ENCODE measurements around the gene RNF111.
"Not testable (repeated sequence)": the region's sequence is repeated elsewhere in the genome, so short reads cannot be mapped to it uniquely, and the experiment has no call there.

RNF111 gene

DNA sequence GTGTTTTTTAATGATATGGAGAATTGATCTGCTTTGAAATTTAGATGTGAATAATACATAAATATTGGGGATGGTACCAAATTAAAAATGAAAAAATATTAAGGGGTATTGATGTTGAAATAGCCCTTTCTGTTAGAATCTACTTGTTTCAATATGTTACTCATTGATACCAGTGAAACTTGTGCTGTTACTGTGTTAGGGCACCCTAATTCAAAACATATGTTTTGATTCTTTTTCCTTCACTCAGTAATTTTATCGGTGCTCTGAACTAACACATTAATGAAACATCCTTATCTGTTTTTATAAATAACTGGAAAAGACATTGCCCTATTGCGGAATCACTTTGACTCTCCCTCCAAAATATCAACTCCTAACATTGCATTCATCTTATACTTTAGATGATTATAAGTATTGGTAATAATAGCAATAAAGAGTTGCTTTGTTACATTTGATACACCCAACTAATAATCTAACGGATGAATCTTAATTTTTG is 65.5 kb downstream of the RNF111 start:
- in situ Hi-C loops (cut with MboI; ENCODE audit: low sequenced_read_pairs) = no loop called here

GRCh38 chr15:59053482-59053881 is 66.0 kb downstream of the RNF111 start:
- in situ Hi-C loops (cut with MboI; ENCODE audit: low sequenced_read_pairs) = no loop called here

DNA sequence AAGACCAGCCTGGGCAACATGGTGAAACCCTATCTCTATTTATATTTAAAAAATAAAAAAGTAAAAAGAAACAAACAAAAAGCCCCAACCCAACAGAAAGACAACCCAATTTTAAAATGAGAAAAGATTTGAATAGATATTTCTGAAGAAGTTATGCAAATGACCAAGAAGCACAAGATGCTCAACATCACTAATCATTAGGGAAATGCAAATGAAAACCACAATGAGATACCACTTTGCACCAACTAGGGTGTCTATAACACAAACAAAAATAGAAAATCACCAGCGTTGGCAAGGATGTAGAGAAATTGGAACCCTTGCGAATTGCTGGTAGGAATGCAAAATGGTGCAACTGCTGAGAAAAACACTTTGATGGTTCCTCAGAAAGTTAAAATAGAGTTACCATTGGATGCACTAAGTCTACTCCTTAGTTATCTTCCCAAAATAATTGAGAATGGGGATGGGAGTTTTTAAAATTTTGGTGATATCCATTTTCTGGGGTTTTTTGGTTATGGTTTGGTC is 71.7 kb downstream of the RNF111 start:
- in situ Hi-C loops (cut with MboI; ENCODE audit: low sequenced_read_pairs) = no loop called here

DNA sequence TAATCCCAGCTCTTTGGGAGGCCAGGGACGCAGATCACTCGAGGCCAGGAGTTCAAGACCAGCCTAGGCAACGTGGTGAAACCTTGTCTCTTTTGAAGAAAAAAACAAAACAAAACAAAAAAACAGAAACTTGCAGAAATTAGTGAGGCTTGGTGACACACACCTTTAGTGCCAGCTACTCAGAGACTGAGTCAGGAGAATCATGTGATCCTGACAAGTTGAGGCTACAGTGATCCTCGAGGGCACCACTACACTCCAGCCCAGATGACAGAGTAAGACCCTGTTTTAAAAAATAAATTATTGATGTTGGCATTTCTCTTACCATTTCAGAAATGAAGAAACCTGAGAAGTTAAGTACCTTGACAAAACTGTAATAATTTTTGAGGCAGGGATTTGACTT is 72.9 kb downstream of the RNF111 start:
- in situ Hi-C loops (cut with MboI; ENCODE audit: low sequenced_read_pairs) = no loop called here

GRCh38 chr15:59063042-59063441 is 75.6 kb downstream of the RNF111 start:
- in situ Hi-C loops (cut with MboI; ENCODE audit: low sequenced_read_pairs) = no loop called here

DNA sequence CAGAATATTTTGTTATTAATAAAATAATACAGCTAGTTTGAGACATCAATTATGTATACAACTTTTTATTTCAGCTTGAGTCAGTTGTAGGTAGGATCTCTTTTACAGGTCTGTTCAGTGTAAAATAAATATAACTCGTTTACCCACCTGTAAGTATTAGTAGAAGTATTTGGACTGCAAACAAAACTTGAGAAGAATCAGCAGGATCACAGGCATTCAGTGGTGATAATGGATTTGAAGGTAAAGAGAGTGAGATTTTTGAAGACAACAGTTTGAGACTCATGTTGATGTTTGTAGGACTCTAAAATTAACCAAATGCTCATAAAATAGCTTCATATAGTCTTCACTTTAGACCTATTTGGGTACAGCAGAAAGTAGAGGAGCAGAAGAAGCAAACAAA is 82.0 kb downstream of the RNF111 start:
- in situ Hi-C loops (cut with MboI; ENCODE audit: low sequenced_read_pairs) = no loop called here

GRCh38 chr15:59074607-59075006 is 87.1 kb downstream of the RNF111 start:
- in situ Hi-C loops (cut with MboI; ENCODE audit: low sequenced_read_pairs) = no loop called here

- in situ Hi-C loops (cut with MboI; ENCODE audit: low sequenced_read_pairs) = no loop called here
Observed at GRCh38 chr15:59087731-59088130, 100.3 kb downstream of the RNF111 start.

DNA sequence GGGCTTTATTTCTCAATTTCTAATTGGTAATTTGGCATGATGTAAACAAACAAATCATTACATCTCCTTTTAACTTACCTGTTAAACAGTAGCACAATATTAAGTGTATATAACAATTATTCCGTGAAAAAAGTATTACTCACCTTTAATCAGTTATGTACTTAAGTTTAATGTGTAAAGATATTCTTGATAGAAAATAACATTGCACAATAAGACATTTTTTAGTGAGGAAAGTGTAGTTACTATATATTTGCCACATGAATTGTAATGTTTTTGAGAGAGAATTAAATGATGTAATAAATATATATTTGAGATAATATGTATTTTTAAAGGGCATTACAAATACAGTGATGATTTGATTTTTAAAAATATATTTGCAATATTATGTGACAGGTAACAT is 106.6 kb downstream of the RNF111 start:
- in situ Hi-C loops (cut with MboI; ENCODE audit: low sequenced_read_pairs) = no loop called here

- in situ Hi-C loops (cut with MboI; ENCODE audit: low sequenced_read_pairs) = no loop called here
Observed at GRCh38 chr15:59096429-59096828, 109.0 kb downstream of the RNF111 start.

GRCh38 chr15:59099162-59099685 is 111.8 kb downstream of the RNF111 start:
- in situ Hi-C loops (cut with MboI; ENCODE audit: low sequenced_read_pairs) = no loop called here

DNA sequence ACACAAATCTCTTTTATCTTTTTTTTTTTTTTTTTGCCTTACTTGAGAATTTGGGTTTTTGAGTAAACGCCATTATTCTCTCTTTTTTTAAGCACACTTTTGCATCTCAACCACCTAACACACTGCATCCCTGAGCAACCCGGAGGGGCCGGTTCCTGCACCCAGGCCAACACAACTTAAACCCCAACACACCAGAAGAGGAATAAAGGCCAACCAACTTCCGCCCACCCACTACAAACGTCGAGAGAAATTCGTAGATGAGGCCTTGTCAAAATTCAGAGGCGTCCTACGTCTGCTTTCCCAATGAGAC is 117.1 kb downstream of the RNF111 start:
- in situ Hi-C loops (cut with MboI; ENCODE audit: low sequenced_read_pairs) = no loop called here

DNA sequence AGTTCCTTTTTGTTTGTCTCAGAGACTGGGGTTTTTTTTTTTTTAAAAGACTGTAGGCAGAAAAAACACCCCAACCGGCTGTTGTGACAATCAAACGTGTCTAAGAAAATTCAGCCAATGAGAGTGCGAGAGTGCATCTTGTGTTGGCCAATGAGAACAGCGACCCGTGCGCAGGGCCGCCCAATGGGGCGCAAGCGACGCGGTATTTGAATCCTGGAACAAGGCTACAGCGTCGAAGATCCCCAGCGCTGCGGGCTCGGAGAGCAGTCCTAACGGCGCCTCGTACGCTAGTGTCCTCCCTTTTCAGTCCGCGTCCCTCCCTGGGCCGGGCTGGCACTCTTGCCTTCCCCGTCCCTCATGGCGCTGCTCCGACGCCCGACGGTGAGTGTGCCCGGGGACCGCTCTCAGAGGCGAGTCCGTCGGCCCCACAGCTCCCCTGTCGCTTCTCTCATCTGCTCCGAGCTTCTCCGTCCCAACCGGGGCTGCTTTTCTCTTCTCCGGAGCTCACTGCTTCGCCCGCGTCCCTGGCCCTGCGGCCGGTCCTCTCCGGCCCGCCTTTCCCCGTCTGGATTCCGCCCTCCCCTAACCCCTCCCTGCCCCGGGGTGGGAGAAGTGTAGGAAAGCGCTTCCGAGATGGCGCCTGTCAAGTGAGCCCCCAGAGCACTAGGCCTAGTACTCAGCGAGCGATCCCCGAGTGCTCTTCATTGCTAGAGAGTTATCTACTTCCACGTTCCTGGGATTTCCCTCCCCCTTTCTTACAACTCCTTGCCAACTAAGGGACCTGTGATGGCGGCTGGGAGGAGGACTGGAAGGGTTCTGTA is 117.7 kb downstream of the RNF111 start, which contains the start of gene CCNB2:
Gene CCNB2, plus strand, starts transcription at position 235 of the 821 bp plus-strand sequence. Its CDS starts 123 bp downstream, at position 358.
- in situ Hi-C loops (cut with MboI; ENCODE audit: low sequenced_read_pairs) = no loop called here

- in situ Hi-C loops (cut with MboI; ENCODE audit: low sequenced_read_pairs) = no loop called here
Observed at GRCh38 chr15:59105854-59106253, 118.4 kb downstream of the RNF111 start.

- in situ Hi-C loops (cut with MboI; ENCODE audit: low sequenced_read_pairs) = no loop called here
Observed at GRCh38 chr15:59111251-59111650, 123.8 kb downstream of the RNF111 start.

DNA sequence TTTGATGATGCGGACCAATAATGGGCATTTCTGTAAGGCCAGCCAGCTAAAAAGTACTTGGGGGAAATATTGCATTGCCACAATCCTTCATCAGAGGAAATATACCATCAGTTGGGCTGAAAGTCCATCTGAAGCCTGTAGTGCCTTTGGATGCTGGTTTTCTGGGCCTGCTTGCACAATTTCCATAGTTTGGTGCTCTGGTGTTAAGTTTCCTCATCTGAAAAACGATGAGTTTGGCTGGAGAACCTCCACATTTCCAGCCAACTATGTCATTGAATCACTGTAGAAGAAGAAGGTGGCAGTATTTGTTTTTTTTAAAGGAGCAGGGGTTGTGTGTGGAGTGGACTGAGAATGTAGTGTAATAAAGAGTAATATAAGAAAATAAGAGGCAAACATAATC is 127.6 kb downstream of the RNF111 start:
- in situ Hi-C loops (cut with MboI; ENCODE audit: low sequenced_read_pairs) = no loop called here

DNA sequence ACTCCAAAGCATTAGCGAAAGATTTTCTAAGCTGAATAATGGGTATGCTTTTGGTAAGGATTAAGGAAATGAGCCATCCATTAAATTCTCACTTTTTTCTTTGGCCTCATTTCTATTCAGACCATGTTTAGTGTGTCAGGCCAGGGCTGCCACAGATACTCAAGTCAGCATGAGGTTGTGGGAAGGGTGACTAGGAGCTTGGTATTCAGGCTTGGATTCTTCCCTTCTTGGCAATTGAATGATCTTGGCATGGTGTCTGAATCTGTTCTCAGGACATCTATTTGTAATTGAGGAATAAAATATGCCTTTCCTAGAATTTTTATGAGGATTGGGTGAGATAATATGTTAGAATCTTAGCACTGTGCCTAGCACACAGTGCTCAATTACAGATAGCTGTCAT is 128.7 kb downstream of the RNF111 start:
- in situ Hi-C loops (cut with MboI; ENCODE audit: low sequenced_read_pairs) = no loop called here

DNA sequence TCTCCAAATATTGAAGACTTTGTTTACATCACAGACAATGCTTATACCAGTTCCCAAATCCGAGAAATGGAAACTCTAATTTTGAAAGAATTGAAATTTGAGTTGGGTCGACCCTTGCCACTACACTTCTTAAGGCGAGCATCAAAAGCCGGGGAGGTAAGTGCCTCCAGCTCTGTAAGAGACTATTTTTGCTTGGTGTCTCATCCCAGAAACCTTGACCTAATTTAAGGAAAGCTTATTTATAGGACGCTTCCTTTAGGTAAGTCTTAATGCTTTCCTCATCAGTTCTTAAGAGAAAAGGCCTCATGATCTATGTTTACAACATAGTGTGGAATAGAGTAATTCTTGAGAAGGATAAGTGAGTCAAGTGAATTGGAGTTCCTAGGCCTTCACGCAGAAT is 129.3 kb downstream of the RNF111 start:
- in situ Hi-C loops (cut with MboI; ENCODE audit: low sequenced_read_pairs) = no loop called here

- in situ Hi-C loops (cut with MboI; ENCODE audit: low sequenced_read_pairs) = no loop called here
Observed at GRCh38 chr15:59119625-59120024, 132.2 kb downstream of the RNF111 start.

DNA sequence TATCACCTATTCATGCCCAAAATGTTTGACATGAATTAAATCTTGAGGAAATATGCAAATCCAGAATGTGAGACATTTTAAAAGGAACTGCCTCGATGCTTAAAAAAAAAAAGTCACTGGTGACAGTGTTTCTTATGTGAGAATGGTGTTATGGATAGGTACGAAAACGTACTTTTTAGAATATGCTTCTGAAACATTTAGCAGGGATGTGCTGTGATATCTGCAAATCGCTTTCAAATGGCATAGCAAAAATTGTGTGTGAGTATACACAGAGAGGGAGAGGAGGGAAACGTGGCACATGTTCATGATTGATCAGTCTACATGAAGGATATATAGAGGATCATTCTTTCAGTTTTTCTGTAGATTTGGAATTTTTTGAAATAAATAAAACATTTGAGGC is 133.5 kb downstream of the RNF111 start:
- in situ Hi-C loops (cut with MboI; ENCODE audit: low sequenced_read_pairs) = no loop called here

DNA sequence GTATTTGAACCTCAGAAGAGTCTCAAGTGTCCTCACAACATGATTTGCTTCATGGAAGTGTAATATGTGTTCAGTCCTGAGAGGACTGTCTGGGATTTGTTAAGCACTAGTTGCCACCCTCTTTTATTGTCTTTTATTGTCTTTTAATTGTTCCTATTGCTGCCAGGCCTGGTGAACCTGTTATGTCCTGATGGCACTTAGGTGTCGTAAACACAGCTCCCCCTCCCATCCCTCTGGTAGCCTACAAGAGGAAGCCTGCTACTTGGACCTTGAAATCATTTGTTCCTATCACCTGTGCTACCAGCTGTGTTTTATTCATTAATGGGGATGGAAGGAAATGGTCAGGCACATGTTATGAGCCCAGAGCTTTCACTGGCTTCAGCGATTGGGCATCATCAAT is 136.8 kb downstream of the RNF111 start:
- in situ Hi-C loops (cut with MboI; ENCODE audit: low sequenced_read_pairs) = no loop called here

- in situ Hi-C loops (cut with MboI; ENCODE audit: low sequenced_read_pairs) = not testable (repeated sequence)
Observed at GRCh38 chr15:59125683-59126082, 138.2 kb downstream of the RNF111 start.

Measured in HL-60/S4 treated with retinoic acid at 250 ng/mL for 4 days and 3 days (cell line).